ENCODE results near the gene TSPAN18. TPM values are rescaled to one million over a fixed set of nuclear protein-coding genes. Genes with fewer than 3 reads are reported as not detected.

TSPAN18 gene
- total RNA-seq, 1 experiment from 2014 or later = 2.8 TPM

DNA sequence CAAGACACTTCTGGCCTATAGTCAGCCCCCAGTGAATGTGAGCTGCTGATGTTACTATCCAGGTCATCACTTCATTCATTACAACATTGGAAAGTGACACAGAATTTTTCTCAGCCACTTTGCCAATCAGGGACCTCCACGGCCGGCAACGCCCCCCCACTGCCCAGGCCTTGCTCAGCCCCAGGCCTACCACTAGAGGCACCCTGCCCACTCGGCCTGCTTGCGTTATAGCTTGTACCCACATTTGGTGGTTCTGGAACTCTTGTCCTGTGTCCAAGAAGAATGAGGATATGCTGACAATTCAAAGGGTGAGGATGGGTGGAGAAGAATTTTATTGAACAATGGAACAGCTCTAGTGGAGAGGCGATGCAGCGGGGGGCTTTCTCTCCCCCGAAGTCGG, 96.2 kb downstream of the TSPAN18 start:
- ChIA-PET CTCF (no interaction called here), POLR2A (ENCODE audit: low non-redundant PET) (no interaction called here)
- Histone ChIP-seq H3K27ac (ENCODE audit: low read depth, low read length, poor library complexity, severe bottlenecking) (no peak overlapping the region), H3K36me3 (ENCODE audit: insufficient read depth, low read length, poor library complexity, severe bottlenecking) (no peaks in the 10 kb centered on the region), H3K4me1 (ENCODE audit: insufficient read depth, low read length, poor library complexity, severe bottlenecking) (no peaks in the 10 kb centered on the region), H3K27me3 (replicated peaks; ENCODE audit: insufficient read depth, low read depth, low read length, poor library complexity) (no peaks in the 10 kb centered on the region), H3K4me3 (ENCODE audit: low read depth, low read length, poor library complexity, severe bottlenecking) (no peak overlapping the region), H3K9me3 (ENCODE audit: low read depth, low read length, poor library complexity, severe bottlenecking) (peaks cover 4% of the 10 kb centered on the region)
- no peak for TF ChIP-seq EZH2 (IDR thresholded peaks at IDR 0.05; ENCODE audit: borderline replicate concordance, low read depth, low read length, poor library complexity, severe bottlenecking)
- peak; percentile 78 for TF ChIP-seq CTCF (conservative IDR thresholded peaks at IDR 0.05; ENCODE audit: low read depth, low read length)
- DNase-seq (ENCODE audit: low spot score) = peak; percentile 59
- BruUV-seq (replicated peaks) = no TSS peak
- intact Hi-C loops (cut with micrococcal nuclease; ENCODE audit: unreplicated experiment) = no loop called here

- DNase-seq (ENCODE audit: low spot score) = no peak
- no peaks in the 10 kb centered on the region for H3K27me3 ChIP-seq (replicated peaks; ENCODE audit: insufficient read depth, low read depth, low read length, poor library complexity)
- H3K4me3 ChIP-seq (ENCODE audit: low read depth, low read length, poor library complexity, severe bottlenecking) = no peak overlapping the region
- intact Hi-C loops (cut with micrococcal nuclease; ENCODE audit: unreplicated experiment) = no loop called here
- ChIA-PET POLR2A (ENCODE audit: low non-redundant PET) (no interaction called here), CTCF (interaction anchor here (0.6 kb wide), 1 partner anchor 50 kb away, joined by 3 read pairs; no protein-coding TSS in a partner anchor)
- BruUV-seq (replicated peaks) = no TSS peak
- H3K27ac ChIP-seq (ENCODE audit: low read depth, low read length, poor library complexity, severe bottlenecking) = no peak overlapping the region
- TF ChIP-seq EZH2 (IDR thresholded peaks at IDR 0.05; ENCODE audit: borderline replicate concordance, low read depth, low read length, poor library complexity, severe bottlenecking) (no peak), CTCF (conservative IDR thresholded peaks at IDR 0.05; ENCODE audit: low read depth, low read length) (no peak)
- H3K36me3 ChIP-seq (ENCODE audit: insufficient read depth, low read length, poor library complexity, severe bottlenecking) = no peaks in the 10 kb centered on the region
- H3K4me1 ChIP-seq (ENCODE audit: insufficient read depth, low read length, poor library complexity, severe bottlenecking) = no peaks in the 10 kb centered on the region
- H3K9me3 ChIP-seq (ENCODE audit: low read depth, low read length, poor library complexity, severe bottlenecking) = peaks cover 4% of the 10 kb centered on the region
Observed at GRCh38 chr11:44823868-44824267, 97.1 kb downstream of the TSPAN18 start.

GRCh38 chr11:44824300-44824704, 97.5 kb downstream of the TSPAN18 start:
- TF ChIP-seq EZH2 (IDR thresholded peaks at IDR 0.05; ENCODE audit: borderline replicate concordance, low read depth, low read length, poor library complexity, severe bottlenecking) (no peak), CTCF (conservative IDR thresholded peaks at IDR 0.05; ENCODE audit: low read depth, low read length) (no peak)
- Histone ChIP-seq H3K27ac (ENCODE audit: low read depth, low read length, poor library complexity, severe bottlenecking) (no peak overlapping the region), H3K4me1 (ENCODE audit: insufficient read depth, low read length, poor library complexity, severe bottlenecking) (no peaks in the 10 kb centered on the region), H3K27me3 (replicated peaks; ENCODE audit: insufficient read depth, low read depth, low read length, poor library complexity) (no peaks in the 10 kb centered on the region), H3K36me3 (ENCODE audit: insufficient read depth, low read length, poor library complexity, severe bottlenecking) (no peaks in the 10 kb centered on the region), H3K4me3 (ENCODE audit: low read depth, low read length, poor library complexity, severe bottlenecking) (no peak overlapping the region), H3K9me3 (ENCODE audit: low read depth, low read length, poor library complexity, severe bottlenecking) (peaks cover 4% of the 10 kb centered on the region)
- BruUV-seq (replicated peaks) = no TSS peak
- ChIA-PET POLR2A (ENCODE audit: low non-redundant PET) (no interaction called here), CTCF (no interaction called here)
- intact Hi-C loops (cut with micrococcal nuclease; ENCODE audit: unreplicated experiment) = no loop called here
- no peak for DNase-seq (ENCODE audit: low spot score)

All from A673 (cell line).